ENCODE measurements around the gene BMP6.

The BMP6 gene

DNA sequence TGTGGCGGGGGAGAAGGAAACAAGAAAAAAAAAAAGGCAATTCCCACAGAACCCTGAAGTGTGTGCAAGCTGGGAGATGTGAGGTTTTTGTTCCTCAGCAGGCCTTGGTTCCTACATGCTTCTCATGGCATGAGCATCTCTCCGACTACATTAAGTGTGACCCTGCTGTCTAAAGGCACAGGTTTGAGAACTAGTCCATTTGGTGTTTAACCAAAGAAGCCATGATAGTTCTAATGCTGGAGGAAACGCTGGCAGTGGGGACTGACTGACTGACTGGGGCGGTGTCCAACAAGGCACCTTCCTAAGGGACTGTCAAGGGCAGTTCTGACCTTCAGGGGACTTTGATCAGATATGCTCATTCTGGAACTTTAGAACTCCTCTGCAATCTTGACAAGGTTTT is 180.8 kb downstream of the BMP6 start:
- no peak for DNase-seq (ENCODE audit: low read depth)

DNA sequence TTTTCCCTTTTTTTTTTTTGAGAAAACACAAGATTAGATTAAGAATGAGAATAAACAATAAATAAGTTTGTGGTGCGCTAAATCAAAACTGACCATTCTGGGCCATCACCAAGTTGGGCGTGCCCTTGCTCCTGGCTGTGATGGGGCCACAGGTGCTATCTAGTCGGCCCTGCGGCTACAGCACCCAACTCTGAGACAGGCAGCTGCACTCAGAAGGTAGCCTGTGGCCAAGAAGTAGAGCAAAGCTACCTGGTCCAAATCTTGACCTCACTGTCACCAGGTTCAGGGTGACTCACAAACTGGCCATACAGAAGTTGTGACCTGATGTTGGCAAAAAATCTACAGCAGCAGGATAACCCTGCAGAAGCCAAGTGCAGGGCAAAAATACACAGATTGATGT is 181.3 kb downstream of the BMP6 start:
- no peak for DNase-seq (ENCODE audit: low read depth)

DNA sequence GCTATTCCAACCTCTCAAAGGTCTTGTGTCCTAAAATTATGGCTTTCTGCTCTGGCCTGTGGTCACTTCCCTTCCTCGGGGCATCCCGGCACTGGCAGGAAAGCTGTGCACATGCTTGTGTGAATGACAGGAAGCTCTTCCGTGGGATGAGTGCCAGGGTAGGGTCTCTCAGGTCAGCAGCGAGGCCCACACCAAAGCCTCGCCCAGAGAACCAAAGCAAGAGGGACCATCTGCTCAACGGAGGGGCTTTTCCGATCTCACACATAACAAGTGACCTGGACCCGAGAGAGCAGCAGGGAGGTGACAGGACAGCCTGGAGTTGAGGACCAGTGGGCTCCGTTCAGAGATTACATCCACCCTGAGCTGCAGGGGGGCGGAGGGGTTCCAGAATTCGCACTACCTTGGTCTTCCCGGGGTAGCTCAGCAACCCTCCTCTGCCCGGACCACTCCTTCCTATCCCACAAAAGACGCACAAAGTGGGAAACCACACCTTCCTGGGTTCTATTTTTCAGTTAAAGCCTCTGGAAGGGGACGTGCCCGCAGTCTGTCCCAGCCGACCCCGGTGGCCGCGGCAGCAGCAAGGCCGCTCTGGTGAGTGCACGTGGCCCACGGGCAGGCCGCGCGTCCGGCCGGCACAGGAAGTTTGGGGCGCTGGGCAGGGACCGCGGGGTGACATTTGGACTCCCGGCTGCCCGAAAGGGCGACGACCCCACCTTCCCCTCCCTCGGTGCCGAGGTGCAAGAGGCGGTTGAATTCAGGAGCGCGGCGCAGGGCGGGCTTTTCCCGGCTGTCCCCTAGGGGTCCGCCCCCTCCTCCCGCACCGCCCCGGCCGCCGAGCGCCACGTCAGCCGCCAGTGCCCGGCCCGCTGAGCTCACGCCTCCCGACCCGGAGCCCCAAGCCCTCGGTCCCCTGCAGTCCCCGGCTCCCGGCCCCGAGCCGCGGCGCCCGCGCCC is 183.7 kb downstream of the BMP6 start:
- peak; percentile 40 for DNase-seq (ENCODE audit: low read depth)

DNA sequence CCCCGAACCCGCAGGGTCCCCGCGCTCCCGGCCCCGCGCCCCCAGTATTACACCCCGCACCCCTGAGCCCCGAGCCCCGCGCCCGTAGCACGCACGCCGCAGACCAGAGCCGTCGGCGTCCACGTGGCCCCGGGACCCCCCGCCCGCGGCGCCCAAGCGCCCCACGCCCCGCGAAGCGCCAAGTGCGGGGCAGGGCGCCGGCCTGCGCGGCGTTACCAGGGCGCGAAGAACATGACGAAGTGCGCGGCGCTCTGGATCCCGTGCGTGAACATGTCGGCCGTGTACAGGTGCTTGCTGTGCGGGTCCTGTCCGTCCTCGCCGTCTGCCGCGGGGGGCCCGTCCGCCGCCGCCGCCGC is 184.4 kb downstream of the BMP6 start:
- no peak for DNase-seq (ENCODE audit: low read depth)

DNA sequence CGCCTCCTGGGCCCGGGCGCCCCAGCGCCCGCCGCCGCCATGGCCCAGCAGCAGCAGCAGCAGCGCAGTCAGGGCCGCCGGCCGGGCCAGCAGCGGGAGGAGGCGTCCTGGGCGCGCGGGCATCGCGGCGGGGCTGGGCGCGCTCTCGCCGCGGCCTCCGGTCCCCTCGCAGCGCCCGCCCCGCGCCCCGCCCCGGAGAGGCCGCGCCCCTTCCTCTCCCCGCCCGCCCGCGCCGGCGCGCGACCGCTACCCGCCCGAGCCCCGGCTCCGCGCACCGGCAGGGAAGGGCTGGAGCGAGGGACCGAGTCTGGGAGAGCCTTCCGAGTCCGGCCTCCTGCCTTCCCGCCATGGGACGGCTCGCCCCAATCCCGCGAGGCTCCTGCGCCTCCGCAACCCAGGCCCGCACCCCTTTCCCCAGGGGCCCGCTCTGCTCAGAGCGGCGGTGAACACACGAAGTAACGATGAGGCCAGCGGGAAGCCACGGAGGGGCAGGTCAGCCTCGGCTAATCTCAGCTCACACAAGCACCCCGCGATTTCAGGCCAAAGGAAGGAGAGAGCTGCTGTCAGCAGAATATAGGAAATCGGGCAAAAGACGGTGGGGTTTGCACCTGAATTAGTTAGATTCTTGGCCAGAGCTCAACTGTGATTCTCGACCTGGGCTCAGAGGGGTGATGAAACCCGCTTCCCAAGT is 184.9 kb downstream of the BMP6 start, which contains the start of gene TXNDC5:
Gene TXNDC5 (minus strand): TSS at position 135 of the 691 bp plus-strand sequence. CDS start 12 bp downstream, at position 123.
- DNase-seq (ENCODE audit: low read depth): peak; percentile 65

DNA sequence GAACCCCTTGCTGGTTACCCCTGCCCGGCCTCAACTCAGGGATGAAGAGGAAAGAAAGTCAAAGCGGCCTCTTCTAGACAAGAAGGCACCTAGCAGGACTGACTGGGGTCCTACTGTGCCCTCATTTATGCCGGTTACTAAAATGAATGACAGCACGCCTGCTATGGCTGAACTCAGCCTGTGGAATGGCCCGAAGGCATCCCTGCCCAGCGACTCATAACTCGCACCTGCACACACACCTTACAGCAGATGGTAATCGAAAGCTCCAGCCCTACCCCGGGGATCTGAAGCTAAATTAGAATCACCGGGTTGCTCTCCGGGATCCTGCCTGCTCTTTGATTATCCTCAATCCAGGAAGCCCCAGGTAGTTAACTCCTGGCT is 185.4 kb downstream of the BMP6 start:
- no peak for DNase-seq (ENCODE audit: low read depth)

DNA sequence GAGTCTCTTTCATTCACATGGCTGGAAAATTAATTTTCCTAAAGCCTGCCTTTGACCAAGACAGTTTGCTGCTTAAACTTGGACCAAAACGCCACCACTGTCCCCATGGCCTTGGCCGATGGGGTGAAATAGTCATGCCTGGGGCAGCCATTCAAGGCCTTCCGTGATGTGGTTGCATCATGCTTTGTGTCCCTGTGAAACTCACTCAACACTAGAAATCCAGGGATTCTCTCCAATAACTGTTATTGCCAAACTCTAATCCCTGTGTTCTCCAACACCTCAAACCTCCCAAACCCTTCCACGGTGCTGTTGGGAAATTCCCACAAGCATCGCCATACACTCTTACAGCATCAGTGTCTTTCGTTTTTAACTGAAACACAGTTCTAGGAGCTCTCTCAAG is 186.1 kb downstream of the BMP6 start:
- DNase-seq (ENCODE audit: low read depth): no peak

DNA sequence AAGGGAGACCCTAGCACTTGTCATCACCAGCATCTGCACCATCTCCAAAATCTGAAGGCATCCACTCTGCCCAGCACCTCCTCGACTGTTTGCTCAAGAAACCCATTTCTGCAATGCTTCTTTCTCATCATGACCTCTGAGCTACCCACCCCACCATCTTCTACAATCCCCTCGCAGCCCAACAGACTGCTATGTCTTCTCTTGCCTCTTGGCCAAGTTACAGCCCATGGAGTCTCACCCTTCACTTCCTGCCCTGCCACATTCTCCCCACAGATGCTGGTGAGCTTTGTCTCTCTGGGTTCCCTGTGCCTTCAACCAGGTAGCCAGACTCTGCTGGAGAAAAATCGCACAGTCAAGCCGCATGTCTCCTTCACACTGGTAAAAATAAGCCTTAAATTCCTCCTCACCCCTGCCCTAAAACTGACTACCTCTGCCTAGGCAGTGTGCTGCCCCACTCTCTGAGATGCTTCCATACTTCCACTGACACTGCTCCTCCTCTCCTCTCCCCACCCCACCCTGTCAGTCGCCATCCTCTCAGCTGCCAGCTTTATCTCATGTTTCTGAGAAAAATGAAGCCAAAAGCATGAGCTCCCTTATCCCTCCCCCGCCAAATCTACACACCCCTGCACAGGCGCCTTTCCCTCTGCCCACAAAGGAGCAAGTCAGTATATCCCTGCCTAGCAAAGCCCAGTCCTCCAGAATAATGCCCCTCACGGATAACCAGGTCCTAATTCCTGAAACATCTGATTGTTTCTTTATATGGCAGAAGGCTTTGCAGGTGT is 187.0 kb downstream of the BMP6 start:
- no peak for DNase-seq (ENCODE audit: low read depth)

DNA sequence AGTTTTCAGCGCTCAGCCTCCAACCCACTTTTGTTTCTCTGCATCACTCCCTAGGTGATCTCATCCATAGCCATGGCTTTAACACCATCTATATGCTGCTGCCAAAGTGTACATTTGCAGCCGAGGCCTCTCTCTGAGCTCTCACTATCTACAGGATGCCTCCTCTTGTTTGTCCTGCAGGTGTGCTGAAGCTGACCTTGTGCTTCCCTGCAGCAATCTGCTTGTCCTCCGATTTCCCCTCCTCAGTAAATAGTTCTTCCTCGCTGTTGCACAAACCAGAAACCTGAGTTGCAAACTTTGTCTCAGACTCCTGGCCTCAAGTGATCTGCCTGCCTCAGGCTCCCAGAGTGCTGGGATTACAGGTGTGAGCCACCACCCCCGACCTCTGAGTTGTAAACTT is 188.4 kb downstream of the BMP6 start:
- DNase-seq (ENCODE audit: low read depth): no peak

DNA sequence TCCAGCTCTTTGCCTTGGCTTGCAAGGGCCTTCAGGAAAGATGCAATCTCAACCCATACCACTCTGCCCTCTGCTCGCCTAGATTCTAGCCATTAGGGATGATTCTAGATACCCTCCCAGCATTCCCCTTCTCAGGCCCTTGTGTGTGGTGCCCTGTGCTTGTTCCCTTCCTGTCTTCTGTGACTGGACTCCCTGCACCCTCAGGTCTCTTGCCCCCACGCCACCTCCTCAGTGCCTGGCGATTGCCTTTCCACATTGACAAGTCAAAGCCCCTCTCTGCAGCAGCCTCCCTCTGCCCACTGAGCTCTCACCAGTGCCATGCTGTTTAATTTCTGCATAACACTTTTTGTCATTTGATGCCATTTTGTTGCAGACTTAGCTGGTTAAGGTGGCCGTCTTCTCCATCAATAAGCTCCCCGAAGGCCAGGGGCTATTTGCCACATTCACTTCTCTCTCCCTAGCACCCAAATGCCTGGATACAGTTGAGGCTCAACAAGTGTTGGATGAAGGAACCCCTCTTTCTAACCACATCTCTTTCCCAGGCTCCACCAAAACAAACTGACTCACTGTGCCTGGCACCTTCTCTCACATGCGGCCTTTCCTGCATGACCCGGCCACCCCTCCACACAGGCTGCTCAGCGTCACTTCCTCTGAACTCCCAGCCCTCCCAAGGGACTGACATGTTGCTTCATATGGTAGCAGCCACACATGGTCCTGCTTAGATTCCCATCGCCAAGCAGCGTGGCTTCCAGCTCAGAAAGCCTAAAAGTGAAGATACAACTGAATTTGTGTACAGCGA is 189.3 kb downstream of the BMP6 start:
- DNase-seq (ENCODE audit: low read depth): no peak

DNA sequence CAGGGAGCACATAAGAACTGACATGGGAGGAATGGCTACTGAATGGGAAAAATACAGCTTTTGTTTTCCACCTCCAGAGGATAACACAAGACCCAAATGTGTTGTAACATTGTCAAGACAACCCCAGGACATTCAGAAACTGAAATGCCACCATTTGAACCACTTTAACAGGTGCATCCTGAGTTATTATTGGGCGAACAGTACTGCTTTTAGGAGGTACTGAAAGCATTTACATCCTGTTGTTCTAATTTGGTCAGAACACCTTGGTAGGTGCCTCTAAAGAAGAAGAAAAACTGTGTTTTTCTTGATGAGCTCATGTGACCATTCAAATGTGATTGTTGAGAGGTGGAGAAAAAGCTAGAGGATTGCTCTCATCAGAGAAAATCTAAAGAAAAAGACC is 191.1 kb downstream of the BMP6 start:
- no peak for DNase-seq (ENCODE audit: low read depth)

DNA sequence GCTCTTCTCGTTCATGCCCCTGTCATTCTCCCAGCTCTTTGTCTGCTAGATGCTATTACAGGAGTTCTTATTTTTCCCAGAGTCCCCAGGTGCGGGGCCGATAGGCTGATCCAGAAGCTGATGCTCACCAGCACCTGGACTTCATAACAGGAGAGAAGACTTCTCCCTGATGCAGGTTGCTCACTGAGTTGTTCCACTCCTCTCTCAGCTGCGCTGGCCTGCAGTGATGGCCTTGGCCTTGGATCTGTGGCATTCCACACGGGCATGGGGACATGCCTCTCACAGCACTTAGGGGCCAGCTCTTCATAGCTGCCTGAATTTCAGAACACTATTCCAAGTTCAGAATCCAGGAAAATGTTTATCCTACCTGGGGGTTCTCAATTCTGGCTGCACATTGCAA is 191.8 kb downstream of the BMP6 start:
- no peak for DNase-seq (ENCODE audit: low read depth)

DNA sequence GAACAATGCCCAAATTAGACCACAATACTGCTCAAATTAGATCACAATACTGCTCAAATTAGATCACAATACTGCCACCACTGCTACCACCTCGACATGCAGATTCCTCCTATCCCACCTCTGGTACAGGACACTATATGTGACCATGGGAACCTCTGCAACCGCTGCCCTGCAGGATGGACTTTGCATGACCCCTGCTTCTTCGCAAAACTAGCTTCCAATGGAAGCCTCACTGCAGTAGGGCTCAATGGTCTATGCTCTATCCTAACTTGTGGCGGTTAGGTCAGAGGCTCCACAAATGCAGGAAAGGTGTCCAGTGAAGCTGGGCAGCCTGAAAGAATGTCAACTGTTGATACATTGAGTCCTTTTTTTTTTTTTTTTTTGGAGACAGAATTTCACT is 192.5 kb downstream of the BMP6 start:
- DNase-seq (ENCODE audit: low read depth): no peak

DNA sequence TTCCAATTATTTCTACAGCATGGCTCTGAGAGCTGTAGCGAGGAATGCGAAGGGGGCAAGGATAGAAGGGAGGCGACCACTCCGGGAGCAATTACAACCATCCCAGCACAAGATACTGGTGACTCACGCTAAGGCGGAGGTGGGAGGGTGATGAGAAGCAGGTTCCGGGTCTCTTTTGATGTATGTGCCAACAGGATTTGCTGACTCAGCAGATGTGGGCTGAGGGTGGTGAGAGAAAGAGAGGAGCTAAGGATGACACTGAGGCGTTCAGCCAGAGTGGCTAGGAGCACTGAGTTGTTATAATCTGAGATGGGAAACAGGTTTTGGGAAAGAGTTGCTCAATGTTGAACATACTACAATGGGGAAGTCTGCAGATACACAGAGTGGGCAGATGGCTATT is 194.0 kb downstream of the BMP6 start:
- DNase-seq (ENCODE audit: low read depth): no peak

DNA sequence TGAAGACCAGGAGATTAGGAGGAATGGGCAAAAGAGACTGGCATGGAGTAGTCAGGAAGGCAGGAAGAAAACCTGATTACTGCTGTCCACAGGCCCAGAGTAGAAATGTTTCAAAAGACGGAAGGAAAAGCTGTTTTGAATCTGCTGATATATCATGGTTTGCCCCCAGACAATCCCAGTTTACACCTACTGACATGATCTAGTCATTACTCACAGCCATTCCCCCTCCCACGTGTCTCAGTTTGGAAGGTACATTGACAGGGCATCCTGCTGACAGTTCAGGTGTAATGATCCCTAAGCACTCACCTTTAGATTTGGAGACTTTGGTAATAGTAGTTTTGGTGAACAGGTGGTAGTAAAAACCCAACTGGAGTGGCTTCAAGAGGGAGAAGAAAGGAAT is 194.5 kb downstream of the BMP6 start:
- no peak for DNase-seq (ENCODE audit: low read depth)

DNA sequence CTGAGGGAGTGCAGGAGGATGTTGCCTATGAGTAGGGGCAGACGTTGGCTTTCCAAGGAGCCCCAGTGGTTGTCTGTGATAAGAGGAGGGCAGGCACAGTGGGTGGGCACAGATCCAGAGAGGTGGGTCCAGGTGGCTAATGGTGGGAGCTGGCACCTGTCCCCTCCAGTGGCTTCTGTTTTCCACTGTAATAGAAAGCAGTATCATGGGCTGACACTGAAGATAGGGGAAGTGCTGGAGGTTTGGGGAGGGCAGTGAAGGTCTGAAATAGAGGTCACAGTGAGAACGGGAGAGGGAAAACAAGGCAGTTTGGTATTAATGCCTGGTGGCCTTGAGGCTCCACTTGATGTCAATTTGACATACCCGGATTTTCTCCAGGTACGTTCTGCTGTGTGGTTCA is 195.1 kb downstream of the BMP6 start:
- DNase-seq (ENCODE audit: low read depth): no peak

DNA sequence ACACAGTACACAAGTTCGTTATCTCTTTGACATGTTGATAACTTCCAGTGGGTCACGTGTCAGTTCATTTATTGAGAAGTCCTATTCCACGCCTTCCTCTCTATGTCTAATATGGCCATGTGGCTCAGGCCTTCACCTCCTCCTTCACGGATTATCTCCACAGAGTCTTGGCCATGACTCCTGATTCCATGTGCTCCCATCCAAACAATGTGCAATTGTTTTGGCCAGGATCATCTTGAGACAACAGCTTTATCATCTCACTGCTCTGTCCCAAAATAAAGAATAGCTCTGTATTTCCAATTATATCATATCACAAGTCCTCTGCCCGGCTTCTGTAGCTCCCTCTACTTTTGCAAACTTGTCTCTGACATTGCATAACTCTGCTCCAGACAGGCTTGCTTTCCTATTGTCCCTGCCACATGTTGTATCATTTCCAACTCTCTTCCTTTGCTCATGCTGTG is 195.8 kb downstream of the BMP6 start:
- DNase-seq (ENCODE audit: low read depth): no peak

DNA sequence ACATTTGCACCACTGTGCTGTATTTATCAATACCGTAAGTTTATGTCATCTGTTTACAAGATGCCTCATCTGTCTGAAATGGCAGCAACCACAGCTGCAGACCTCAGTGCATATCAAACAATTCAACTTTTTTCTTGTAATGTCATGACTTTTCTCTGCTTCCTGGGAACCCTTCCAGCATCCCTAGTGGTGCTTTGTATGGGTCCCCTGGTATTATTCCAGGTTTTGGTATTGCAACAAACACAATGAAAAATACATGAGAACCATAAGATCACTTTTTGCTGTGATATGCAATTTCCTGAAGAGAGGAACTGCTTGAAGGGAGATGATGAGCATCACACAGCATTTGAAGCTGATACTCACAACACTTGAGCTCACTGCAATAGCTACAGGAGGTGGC is 196.7 kb downstream of the BMP6 start:
- no peak for DNase-seq (ENCODE audit: low read depth)

DNA sequence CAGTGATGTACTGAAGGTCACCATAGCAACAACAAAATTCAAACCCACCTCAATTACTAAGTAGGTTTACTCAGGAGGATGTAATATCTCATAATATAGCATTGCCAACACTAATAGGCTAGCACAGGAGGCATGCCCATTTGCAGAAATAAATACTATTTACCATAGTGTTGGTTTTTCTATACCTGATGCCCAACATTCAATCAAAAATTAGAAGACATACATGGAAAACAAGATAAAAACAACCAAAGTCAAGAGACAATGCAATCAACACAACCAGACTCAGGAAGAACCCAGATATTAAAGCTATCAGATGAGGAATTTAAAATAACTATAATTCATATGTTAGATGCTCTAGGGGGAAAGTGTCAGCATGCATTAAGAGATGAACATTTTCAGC is 199.0 kb downstream of the BMP6 start:
- no peak for DNase-seq (ENCODE audit: low read depth)

All from stimulated activated CD8-positive, alpha-beta memory T cell treated with anti-CD3 and anti-CD28 coated beads, Interleukin-12 subunit alpha, Interleukin-12 subunit beta, amount 100 ng/mL, for 4 hours (primary cell).